K562 (cell line): ENCODE results near the gene BLOC1S4. TPM values are rescaled to one million over a fixed set of nuclear protein-coding genes. Genes with fewer than 3 reads are reported as not detected.

Source experiments
- AFF1 ChIP-seq, 2 experiments: fragments of 450-650 bp; IDR thresholded peaks; 2 replicates each; pipeline ENCODE4 v1.6.1; 2018; ENCODE audit warnings: mild to moderate bottlenecking in 2 of 2, low read depth in 1 of 2; ENCODE audit not compliant: partially characterized antibody in 2 of 2
- E2F8 ChIP-seq: fragments of 450-650 bp; IDR thresholded peaks from 2 replicates; pipeline ENCODE4 v1.7.1; 2018; ENCODE audit warnings: mild to moderate bottlenecking, low read depth; ENCODE audit not compliant: partially characterized antibody
- ETV1 ChIP-seq: fragments of 450-650 bp; conservative IDR thresholded peaks from 2 replicates; pipeline ENCODE4 v1.6.1; 2016; ENCODE audit warnings: missing genetic modification characterization, control low read depth, low read depth, missing compliant biosample characterization
- MTA1 ChIP-seq: fragments of 450-650 bp; IDR thresholded peaks from 2 replicates; pipeline ENCODE4 v1.6.1; 2017; ENCODE audit warnings: borderline replicate concordance
- NKRF ChIP-seq: fragments of 450-650 bp; IDR thresholded peaks from 2 replicates; pipeline ENCODE4 v1.6.1; 2016; ENCODE audit warnings: borderline replicate concordance
- SMARCE1 ChIP-seq: fragments of 450-650 bp; IDR thresholded peaks from 2 replicates; pipeline ENCODE4 v1.7.1; 2016; ENCODE audit warnings: mild to moderate bottlenecking
- SREBF1 ChIP-seq: fragments of 150-350 bp; IDR thresholded peaks from 2 replicates; pipeline ENCODE4 v1.6.1; 2014; ENCODE audit warnings: antibody characterized with exemption, low read depth, low read length, borderline replicate concordance
- USF1 ChIP-seq: sonication (generic); formaldehyde crosslinking; IDR thresholded peaks from 2 replicates; pipeline ENCODE4 v1.9.0; 2022; ENCODE audit warnings: mild to moderate bottlenecking, missing genetic modification reagents
- ZBTB43 ChIP-seq: sonication (generic); formaldehyde crosslinking; IDR thresholded peaks from 2 replicates; pipeline ENCODE4 v1.8.0; 2023; ENCODE audit warnings: mild to moderate bottlenecking, missing genetic modification reagents
- ZBTB49 ChIP-seq: sonication (generic); formaldehyde crosslinking; IDR thresholded peaks from 2 replicates; pipeline ENCODE4 v1.8.0; 2022; ENCODE audit warnings: missing genetic modification reagents, mild to moderate bottlenecking, borderline replicate concordance
- polyA plus RNA-seq, 8 experiments: library from polyadenylated mRNA; depleted of rRNA in 4 of 8; stranded (reverse) in 5 of 8; unstranded in 3 of 8; fragments of >200 nt; fragmentation: Nextera tagmentation in 2 of 8; fragmentation: Illumina TruSeq in 1 of 8; extraction: Ambion mirVana in 2 of 8; extraction: Trizol in 1 of 8; gene quantifications; 2 replicates each; pipeline versions ENCODE4 v1.2.1 to v1.2.3, GENCODE V29; 2011 to 2014; ENCODE audit warnings: inconsistent platforms in 1 of 8, missing spikeins in 1 of 8
- total RNA-seq, 7 experiments: library from RNA; depleted of rRNA in 6 of 7; stranded (reverse); fragments of >200 nt in 6 of 7; fragmentation: Illumina TruSeq in 2 of 7; extraction: Trizol in 2 of 7; gene quantifications; 2 replicates each; pipeline versions ENCODE4 v1.2.1 to v1.2.3, GENCODE V29; 2011 to 2021; ENCODE audit warnings: low replicate concordance in 1 of 7

BLOC1S4 gene
- total and polyA plus RNA-seq, 9 of the 15 experiments (the other 6 are each of a cell fraction or from before 2014, with no cell fraction given) = 3.1 to 31.6 (median 11.2) TPM

GRCh38 chr4:6763330-6763851, 47.4 kb downstream of the BLOC1S4 start (continued):
- TF ChIP-seq AFF1 (IDR thresholded peaks at IDR 0.05; ENCODE audit: low read depth in 1 of 2, partially characterized antibody in 2 of 2) = peak in 1 of 2 experiments; percentile 30
- no peak for TF ChIP-seq E2F8
- TF ChIP-seq USF1 (CRISPR knock-in tag) = peak; percentile 38; the same call in 1 of the 2 replicates
- no peak; the same call in 1 of the 2 replicates for TF ChIP-seq SMARCE1
- peak; percentile 48 for TF ChIP-seq ETV1 (tag)
- peak; percentile 57; the same call in 1 of the 2 replicates for TF ChIP-seq NKRF
- TF ChIP-seq SREBF1 = 0 out of 2 replicates have a peak, but pooled peaks have one; percentile 10
- no peak for TF ChIP-seq ZBTB49 (CRISPR knock-in tag)
- TF ChIP-seq MTA1 = no peak
- TF ChIP-seq ZBTB43 (CRISPR knock-in tag) = no peak
